Measurements from ENCODE around the gene SMPD3. TPM values are rescaled to one million over a fixed set of nuclear protein-coding genes. Genes with fewer than 3 reads are reported as not detected.

SMPD3 gene
- total and polyA plus RNA-seq, 9 of the 15 experiments (the other 6 are each of a cell fraction or from before 2014, with no cell fraction given) = 0.03 to 1.2 (median 0.18) TPM

GRCh38 chr16:68335175-68335574, 113.1 kb downstream of the SMPD3 start:
- Histone ChIP-seq H4K20me1 (replicated peaks; ENCODE audit: control insufficient read depth, insufficient read depth, low read length) (no peaks in the 10 kb centered on the region), H2AFZ (ENCODE audit: low read depth, low read length) (no peak overlapping the region), H3K4me1 (replicated peaks in 1 of 2; ENCODE audit: control insufficient read depth in 2 of 2, insufficient read depth in 2 of 2, low read length in 2 of 2) (no peaks in the 10 kb centered on the region), H3K4me3 (no peak overlapping the region), H3K9me1 (ENCODE audit: control insufficient read depth, insufficient read depth, low read length) (no peaks in the 10 kb centered on the region), H3K36me3 (ENCODE audit: control insufficient read depth, insufficient read depth, low read length) (peaks cover 79% of the 10 kb centered on the region), H3K79me2 (ENCODE audit: control insufficient read depth, insufficient read depth, low read length) (0 out of 3 replicates have a peak, but pooled peaks cover 2% of the 10 kb centered on the region), H3K9ac (ENCODE audit: insufficient read depth in 1 of 2, low read depth in 2 of 2, low read length in 2 of 2) (peak overlapping the region in 1 of 2 experiments; percentile 5; a peak in 1 of 4 replicates), H3K4me2 (ENCODE audit: insufficient read depth, low read length) (no peak overlapping the region), H3K27me3 (ENCODE audit: control insufficient read depth in 2 of 2, insufficient read depth in 2 of 2, low read length in 2 of 2) (no peaks in the 10 kb centered on the region), H3K9me3 (replicated peaks; ENCODE audit: control insufficient read depth, insufficient read depth, low read depth, low read length) (no peaks in the 10 kb centered on the region), H3K27ac (ENCODE audit: extremely low read depth, low read depth, low read length) (no peak overlapping the region)
- WGBS (ENCODE audit: insufficient coverage, low coverage, missing lambda C conversion rate) = 91% methylated on average over 4 of the region's 5 CpGs
- no peak for FAIRE-seq
- in situ Hi-C loops (cut with MboI) (no loop called here), intact Hi-C loops (cut with micrococcal nuclease) (no loop called here)
- no TSS peak for BruUV-seq (replicated peaks)
- ChIA-PET CTCF (ENCODE audit: low intra/inter-chr PET ratio) (no interaction called here), POLR2A (interaction anchor here (0.6 to 0.7 kb wide), 2 partner anchors 25 to 360 kb away, joined by 3 to 4 read pairs; no protein-coding TSS in a partner anchor)
- DNase-seq (ENCODE audit: extremely low read depth in 1 of 4, low spot score in 3 of 4) = no peak
- ATAC-seq = no peak
- TF ChIP-seq ZNF449 (CRISPR knock-in tag; IDR thresholded peaks at IDR 0.05) (no peak), GATAD2A (IDR thresholded peaks at IDR 0.05) (no peak), ZBTB49 (CRISPR knock-in tag; IDR thresholded peaks at IDR 0.05; ENCODE audit: borderline replicate concordance) (no peak), POLR2H (tag; IDR thresholded peaks at IDR 0.05; ENCODE audit: low read depth) (no peak), SRF (CRISPR knock-in tag; IDR thresholded peaks at IDR 0.05) (no peak), ILK (tag; IDR thresholded peaks at IDR 0.05; ENCODE audit: borderline replicate concordance, low read depth) (no peak), SRSF7 (optimal IDR thresholded peaks at IDR 0.05; ENCODE audit: low read depth, low read length) (no peak), SETDB1 (IDR thresholded peaks at IDR 0.05; ENCODE audit: low read length) (no peak), ZNF407 (IDR thresholded peaks at IDR 0.05; ENCODE audit: low read depth) (no peak)
